HG02678 (cell line): ENCODE results near the gene HSF5.

Source experiments
- ATAC-seq: cut with Tn5 transposase; IDR thresholded peaks from one replicate; pipeline ENCODE4 v1.9.1; 2021; ENCODE audit warnings: mild to moderate bottlenecking, moderate library complexity; ENCODE audit not compliant: unreplicated experiment

Gene HSF5

DNA sequence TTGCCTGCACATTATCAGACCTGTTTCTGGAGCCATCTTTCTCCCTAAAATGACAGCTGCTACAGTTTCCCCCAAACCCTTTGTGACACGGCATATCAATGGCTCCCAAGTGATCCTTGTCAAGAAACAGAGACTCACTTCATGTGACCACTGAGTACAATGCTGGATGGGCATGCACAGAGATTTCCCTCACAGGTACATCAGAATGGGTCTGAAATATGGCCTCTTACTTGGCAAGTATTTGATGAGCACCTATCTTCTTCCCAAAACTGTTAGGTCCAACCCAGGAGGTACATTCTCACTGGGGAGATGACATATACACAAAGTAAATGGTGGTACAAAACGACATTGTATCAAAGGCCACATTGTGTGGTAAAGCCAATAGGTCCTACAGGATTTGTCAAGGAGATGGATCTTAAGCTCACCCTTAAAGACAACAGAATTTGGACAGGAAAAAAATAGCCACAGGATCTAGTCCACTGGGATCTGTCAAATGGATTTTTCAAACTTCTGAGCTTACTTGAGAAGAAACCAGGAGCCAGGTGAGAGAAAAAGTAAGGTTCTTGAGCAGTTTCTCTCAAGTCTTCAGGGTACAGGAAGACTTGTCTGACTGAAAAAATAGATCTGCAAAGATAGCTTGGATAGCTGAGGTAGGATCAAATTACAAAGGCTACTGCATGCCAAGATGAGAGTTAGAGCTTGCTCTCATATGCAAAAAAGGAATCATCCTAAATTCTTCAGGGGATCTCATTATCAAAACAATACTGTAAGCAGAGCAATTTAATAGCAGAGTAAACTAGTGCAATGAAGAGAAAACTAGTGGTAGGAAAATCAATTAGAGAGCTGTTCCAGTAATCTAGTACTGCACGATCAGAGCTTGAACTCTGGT lies 99.7 kb downstream of the HSF5 start:
- no peak for ATAC-seq

DNA sequence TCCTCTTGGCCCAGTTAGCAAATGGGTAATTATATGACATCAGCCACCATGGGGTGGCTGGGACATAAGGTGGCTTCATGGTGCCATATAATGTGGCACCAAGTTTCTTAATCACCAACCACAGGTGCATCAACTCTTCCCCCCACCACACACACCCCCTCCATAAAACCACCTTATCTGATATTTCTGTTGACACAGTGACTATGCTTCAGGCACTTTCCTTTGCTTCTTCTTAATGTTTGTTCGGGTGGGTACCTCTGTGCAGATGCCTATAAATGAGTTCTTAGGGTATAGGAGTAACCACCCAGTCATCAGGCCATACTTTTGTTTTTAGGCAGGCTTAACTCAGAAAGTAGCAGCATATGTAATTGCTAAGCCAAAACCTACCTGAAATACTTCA lies 100.4 kb downstream of the HSF5 start:
- ATAC-seq: no peak

DNA sequence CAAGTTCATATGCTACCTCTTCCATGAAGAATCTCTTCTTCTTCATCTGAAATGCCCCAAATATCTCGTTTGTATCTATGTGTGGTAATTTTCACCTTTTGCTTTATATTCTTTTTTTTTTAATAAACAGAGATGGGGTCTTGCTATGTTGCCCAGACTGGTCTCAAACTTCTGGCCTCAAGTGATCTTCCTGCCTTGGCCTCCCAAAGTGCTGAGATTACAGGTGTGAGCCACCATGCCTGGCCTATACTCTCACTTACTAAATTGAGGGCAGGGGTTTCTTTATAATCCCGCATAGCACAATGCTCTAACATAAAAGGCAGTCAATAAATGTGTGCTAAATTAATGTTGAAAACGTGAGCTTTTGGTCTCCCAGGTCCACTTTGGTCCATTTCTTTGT lies 101.5 kb downstream of the HSF5 start:
- no peak for ATAC-seq

DNA sequence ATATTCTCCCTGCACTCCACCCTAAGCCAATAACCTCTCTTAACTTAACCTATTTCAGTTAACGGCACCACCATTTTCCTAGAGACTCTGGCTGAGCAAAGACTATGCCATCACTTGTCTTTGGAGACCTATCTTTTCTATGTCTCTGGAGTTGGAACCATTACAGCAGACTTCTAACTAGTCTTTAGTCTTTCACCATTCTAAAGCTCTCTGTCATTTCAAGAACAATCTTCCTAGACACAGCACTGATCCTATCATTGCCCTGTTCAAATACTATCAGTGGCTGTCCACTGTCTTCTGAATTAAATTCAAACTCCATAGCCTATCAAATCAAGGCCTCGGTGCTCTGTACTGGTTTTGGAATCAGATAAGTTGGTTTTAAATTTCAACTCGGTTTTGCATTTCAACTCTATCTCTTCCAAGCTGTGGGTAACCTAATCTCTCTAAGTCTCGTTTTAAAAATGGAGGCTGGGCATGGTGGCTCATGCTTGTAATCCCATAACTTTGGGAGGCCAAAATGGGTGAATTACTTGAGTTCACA lies 102.8 kb downstream of the HSF5 start:
- no peak for ATAC-seq

DNA sequence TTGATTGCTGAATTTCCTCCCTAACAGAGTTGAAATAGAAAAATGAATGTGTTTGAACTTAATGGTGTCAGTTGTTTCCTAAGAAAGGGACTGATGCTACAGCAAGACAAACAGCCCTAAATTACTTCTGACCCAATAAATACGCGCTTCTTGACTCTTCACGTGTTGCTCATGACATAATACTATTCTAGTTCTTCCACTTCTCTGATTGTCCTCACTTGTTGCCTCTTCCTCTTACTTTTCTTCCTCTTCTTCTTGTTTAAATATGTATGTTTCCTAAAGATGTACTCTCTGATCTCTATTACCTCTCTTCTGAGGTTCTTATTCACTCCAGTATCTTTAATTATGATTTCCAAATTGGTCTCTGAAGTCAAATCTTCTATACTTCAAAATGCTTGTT lies 103.3 kb downstream of the HSF5 start:
- ATAC-seq: no peak

DNA sequence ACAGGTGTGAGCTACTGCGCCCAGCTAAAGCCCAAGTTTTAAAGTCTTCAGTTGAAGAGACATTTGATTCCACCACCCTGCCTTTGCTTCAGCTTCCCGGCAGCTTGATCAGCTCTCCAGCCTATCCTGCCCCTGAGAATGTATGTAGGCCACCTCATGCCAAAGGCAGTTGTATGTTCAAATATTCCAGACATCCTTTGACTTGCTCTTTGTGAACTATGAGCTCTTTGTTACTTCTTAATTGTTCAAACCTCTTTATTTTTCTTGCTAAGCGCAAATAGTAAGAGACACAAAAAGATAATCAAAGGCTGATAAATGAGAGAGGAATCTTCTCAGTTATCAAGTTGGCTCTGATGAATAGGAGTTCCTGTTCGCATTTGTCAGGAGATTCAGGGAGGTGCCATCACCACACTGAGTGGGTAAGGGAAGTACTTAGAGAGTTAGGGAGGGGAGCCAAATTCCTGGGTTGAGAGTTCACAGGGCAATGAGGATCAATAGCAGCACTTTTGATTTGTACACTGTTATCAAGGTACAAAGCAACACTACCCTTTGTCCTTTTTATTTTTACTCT lies 104.2 kb downstream of the HSF5 start:
- no peak for ATAC-seq

DNA sequence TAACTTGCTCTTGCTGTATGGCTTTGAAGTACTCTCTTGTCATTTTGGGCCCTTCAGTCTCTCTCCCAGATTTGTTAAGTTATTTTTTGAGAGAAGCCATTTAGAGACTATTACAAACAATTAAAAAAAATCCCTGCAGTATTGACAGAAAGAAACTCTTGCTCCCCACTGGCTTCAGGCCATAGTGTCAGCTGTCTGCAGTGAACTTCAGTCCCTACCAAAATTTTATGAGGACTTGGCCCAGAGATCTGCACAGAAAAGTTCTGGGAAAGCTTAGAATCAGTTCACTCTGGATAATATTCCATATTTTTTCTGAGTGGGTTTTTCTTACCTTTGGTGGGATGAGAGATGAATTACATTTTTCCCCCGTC lies 105.4 kb downstream of the HSF5 start:
- ATAC-seq: no peak

DNA sequence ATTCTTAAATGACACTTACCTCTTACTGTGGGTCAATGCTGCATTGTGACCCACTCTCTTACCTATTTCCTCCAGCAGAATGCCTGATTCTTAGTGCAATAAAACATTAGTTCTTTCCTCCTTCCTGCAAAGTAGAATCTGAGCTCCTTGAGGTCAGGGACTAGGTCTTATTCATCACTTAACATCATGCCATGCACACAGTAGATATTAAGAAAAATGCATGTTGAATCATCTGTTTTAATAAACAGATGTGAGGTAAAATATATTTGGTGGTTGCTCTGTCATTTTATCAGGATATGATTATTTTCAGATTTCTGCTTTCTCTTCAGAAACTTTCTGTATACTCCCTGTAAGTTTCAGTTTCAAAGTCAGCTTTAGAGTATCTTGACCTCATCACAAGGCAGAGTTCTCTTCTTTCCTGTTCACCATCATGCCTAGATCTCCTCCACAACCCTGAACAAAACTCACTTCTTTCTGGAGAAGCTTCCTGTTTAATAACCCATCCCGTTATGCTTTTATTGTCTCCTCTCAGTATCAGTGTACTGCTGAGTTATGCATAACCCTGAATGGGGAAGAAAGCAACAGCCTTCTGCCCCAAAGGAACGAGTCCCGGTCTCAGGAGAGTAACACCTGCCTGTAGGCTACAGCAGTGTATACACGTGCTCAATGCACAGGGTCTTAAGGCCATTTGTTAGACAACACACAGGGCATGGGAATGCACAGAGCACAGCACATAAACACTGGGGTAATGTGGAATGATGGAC lies 105.9 kb downstream of the HSF5 start:
- no peak for ATAC-seq

DNA sequence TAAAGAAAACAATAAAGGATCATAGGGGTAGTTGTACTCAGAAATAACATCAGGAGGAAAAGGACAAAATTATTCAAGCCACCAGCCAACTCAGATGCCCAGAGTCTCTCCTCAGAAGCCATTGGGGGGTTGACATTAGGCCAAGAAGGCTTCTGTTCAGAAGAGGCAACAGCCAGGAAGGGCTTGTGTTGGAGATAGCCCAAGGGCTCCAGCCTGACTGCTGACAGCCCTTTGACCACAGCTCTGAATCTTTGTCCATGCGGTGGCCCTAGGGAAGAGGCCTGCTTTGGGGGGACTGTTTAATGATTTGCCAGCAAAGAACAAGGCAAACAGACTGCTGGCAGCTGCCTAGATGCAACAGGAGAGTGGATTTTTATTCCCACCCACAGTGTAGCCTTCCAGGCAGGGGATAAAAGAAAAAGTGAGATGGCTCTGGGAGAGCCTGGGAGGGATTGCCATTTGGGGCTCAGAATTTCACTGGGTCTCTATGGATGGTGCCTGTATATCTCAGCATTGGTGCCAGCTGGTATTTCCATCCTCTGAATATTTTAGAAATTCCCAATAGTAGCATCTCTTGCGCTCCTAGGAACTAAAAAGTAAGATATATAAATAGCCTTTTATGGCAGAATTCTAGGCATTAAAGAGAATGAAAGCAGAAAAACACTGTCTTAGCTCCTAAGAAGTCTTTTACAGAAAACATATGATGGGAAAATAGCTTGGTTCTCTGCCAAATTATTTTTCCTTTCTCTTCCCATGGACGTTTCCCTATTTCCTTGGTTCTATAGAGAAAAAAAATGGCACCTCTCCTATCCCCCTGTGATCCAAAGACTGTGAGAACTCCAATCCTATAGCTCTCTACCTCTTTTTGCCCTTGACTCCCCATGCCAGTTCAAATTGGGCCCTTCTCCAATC lies 106.8 kb downstream of the HSF5 start:
- no peak for ATAC-seq

DNA sequence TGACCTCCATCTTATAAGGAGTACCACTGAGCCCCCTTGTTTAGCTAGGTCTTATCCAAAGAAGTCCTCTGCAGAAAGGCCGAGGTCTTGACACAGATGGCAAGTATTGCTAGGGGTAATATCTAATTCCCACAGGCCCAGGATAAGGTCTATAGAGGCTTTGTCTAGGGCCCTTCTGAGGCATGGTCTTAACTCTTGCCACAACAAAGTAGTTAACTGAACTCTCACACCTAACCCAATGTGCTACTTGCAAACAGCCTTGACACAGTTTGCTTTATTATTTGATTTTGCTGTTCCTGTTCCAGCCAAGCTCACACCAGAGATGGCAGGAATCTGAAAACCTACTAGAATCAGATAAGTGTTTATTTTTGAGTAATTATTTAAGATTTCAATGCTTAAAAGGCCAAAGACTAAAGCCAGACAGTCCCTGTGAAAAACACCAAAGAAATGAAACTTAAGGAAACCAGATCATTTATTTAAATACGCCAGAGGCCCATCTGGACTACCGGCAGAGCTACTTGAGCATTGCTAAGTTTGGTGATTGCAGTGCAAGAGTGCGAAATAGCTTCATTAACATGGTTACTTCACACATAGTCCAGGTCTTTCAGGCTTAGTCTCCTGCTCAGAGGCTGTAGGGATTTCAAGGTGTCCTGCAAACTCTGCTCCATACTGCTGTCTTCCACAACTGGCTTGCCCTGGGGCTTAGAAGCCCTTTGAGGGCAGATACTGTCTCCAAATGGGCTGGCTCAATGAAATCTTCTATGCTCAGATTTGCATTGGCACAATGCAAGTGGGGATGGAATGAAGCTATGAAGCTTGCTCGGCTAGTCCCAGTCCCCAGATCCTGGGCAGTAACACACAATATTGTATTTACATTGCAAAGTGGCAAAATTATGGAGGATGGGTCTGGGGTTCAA lies 107.7 kb downstream of the HSF5 start:
- ATAC-seq: no peak

DNA sequence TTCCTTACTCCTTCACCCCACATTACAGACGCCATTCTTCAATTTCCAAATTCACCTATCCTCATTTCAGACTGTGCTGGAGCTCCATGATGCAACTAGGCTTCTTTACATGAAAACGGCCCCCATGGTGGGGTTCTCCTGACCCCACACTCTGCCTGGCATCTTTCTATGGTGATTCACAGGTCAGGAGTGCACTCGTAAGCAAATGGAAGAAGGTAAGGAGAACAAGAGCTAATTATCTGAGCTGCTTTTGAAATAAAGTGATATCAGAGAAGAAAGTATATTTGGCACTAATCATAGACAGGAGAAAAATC lies 108.7 kb downstream of the HSF5 start:
- ATAC-seq: no peak

DNA sequence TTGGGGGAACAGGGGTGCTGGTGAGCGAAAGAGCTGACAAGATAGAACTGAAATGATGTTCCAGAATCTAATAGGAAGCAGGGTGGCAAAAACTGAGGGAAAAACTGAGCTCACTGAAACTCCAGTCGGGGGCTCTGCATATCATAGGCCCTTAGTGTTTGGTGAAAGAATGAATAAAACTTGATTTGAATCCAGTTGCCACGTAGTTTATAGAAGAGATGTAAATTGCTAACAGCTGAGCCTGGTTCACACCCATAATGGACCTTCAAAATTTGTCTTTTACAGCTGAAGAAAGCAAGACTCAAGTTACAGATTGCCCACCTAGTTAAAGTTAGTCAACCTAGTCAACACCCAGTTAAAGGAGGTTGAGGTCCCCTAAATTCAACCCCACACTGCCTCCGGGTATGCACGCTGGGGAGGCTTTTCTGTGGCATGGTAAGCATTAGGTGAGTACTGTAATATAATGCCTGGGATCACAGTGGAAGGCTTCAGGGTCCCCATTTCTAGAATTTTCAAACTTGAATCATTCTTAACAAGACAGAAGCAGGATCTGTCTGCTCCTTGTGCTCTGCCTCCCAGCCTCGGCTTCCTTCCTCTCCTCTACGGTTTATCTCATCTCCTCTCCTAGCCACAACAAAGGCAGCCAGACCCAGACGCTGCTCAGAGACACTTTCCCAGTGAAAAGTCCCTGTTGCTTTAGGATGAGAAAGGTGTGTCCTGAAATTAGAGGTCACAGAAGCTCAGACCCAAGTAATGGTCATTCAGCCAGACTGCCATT lies 109.3 kb downstream of the HSF5 start:
- no peak for ATAC-seq

DNA sequence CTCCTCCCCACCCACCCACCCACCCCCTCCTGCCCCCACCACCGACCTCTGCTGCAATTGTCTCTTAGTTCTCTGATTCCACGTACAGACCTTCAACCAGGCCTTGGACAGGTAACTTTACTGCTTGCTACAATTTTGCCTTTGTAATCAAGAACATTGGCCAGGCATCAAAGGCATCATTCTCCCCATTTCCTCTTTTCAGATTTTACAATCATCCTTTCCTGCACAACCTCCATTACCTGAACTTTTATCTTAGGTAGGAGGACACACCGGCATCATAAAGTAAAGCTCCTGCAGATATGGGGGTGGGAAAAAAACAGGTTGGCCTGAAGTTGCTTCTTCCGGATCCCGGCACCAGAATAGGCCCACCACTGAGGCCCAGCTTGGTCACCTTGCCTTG lies 110.5 kb downstream of the HSF5 start:
- no peak for ATAC-seq

DNA sequence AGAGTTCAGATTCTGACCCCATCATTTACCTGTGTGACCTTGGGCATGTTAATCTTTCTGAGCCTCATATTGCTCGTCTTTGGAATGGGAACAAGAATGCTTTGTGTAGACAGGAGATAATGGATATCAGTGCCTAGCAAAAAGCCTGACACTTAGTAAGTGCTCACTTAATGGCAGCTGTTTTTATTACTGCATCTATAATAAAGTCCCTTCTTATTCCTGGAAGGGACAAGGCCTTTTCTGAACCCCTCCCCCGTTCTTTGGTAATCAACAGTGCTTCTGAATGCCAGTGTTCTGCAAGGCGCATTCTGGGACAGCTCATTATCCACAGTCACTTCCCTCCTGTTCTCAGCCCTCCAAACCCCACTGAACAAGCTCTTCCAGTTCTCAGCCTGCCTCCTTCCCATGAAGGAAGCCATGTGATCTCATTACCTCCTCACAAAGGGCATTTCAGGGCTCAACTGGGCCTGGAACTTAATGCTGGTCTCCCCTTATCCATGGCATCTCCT lies 111.1 kb downstream of the HSF5 start:
- ATAC-seq: no peak

DNA sequence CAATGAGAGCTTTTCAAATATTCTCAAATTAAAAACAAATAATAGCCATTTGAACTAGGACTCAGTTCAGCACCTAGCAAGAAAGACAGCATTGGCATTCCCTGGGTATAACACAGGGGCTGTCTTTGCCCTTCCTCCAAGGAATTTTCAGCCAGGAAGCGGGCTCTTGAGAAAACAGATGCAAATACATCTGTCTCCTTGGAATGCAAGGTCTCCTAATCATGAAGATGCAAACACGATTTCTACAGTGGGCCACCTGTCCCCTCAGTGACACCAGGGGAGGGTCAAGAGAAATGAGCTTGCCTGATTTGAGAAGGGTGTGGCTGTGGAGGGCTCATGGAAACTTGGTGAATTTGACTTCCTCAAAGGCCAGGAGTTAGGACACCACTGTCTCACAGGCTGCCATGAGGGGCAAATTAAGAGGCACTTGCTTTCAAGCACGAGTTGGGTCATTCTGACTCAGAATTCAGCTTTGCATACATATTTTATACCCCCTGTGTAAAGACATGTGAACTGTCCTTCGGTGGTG lies 111.7 kb downstream of the HSF5 start:
- ATAC-seq: no peak

DNA sequence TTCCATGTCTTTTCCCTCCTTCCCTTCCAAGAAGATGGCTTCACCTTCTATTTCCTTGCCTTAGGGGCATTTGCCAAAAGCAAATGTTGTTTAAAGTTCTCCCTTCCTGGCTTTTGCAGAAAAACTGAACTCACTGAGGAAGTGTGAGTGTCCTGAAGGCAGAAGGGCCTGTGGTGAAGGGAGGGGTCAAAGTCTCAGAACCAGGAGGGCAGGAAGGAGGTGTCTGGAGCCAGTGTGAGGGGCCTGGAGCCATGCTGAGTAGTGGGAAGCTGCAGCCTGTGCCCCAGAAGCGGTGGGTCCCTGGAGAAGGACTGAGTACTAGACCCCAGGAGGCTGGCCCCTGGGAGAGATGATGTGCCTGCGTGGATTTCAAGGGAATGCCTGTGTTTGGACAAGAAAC lies 112.4 kb downstream of the HSF5 start:
- no peak for ATAC-seq

DNA sequence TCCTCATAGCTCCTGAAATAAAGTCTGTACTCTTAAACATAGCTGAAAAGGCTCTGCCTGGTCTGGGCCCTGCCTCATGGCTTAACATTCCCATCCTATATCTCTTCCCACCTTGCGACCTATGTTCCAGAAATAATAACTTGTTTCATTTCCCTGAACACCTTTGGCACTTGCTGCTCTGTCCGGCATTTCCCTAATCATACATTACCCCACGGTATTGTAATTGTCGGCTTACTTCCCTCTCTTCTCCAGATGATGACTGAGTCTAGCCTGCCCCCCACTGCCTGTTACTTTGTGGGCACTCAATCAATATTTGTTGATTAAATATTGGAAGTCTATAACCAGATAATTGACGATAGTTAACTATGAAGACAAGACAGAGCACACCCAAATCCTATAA lies 113.0 kb downstream of the HSF5 start:
- no peak for ATAC-seq

DNA sequence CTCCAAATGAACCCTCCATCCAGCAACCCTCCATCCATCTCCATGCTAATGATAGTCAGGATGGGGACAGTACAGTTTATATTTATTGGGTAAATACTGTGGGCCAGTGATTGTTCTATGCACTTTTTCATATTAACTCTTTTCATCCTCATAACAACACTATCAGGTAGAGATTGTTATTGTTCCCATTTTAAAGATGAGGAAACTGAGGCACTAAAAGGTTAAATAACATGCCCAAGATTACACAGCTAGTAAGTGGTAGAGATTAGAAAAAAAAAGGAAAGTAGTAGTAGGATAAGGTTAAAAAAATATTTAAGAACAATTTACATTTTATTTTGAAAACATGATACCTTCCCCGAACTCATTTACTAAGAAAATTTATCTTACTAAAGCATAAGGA lies 114.3 kb downstream of the HSF5 start:
- no peak for ATAC-seq

DNA sequence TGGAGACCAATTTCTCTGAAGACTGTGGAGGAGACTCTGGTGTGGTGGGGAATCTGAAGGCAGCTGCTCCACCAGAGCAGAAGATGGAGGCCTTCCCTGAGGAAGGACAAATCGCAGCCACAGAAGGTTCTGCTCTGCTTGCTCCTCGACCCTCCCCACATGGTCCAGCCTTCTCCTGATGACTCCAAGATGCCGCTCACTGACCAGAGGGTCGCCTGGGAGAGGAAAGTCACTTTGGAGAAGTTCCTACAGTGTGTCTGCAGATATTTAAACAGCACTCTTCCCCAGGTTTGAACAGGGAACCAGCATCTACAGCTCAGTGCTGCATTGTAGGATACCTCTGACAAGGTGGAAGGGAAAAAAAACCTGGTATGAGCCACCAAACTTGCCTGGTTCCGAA lies 115.2 kb downstream of the HSF5 start:
- no peak for ATAC-seq
